Lung (tissue), 12 donors: ENCODE results near the gene HBA2. TPM values are rescaled to one million over a fixed set of nuclear protein-coding genes. Genes with fewer than 3 reads are reported as not detected.
"Not testable (repeated sequence)": the region's sequence is repeated elsewhere in the genome, so short reads cannot be mapped to it uniquely, and the experiment has no call there.

Source experiments
- ATAC-seq: fragments of 200-7000 bp; cut with Tn5 transposase; one replicate; pipeline ENCODE4 v1.9.1; 2020; ENCODE audit warnings: moderate number of reproducible peaks; ENCODE audit not compliant: insufficient read depth, low FRiP score
- DNase-seq, 3 donors: peaks; one replicate each; pipeline ENCODE4 v3.0.0-alpha.2; 2013 to 2017
- H3K27ac ChIP-seq, 2 donors: one replicate each; pipeline ENCODE4 v1.5.1; 2013; ENCODE audit warnings: mild to moderate bottlenecking in 2 of 2, moderate library complexity in 2 of 2, control low read depth in 1 of 2, inconsistent platforms in 1 of 2, low read depth in 1 of 2, low read length in 1 of 2
- H3K27me3 ChIP-seq, 3 donors: one replicate each; pipeline ENCODE4 v1.5.1; 2013; ENCODE audit warnings: low read length in 2 of 3; ENCODE audit not compliant: control insufficient read depth in 3 of 3, insufficient read depth in 3 of 3
- H3K36me3 ChIP-seq, 4 donors: one replicate each; pipeline ENCODE4 v1.5.1; 2013; ENCODE audit warnings: low read length in 4 of 4, mild to moderate bottlenecking in 1 of 4, moderate library complexity in 1 of 4; ENCODE audit not compliant: control insufficient read depth in 4 of 4, insufficient read depth in 4 of 4
- H3K4me1 ChIP-seq, 5 donors: one replicate each; pipeline ENCODE4 v1.5.1; 2013; ENCODE audit warnings: low read length in 5 of 5, mild to moderate bottlenecking in 2 of 5, moderate library complexity in 1 of 5; ENCODE audit not compliant: control insufficient read depth in 5 of 5, insufficient read depth in 5 of 5
- H3K4me3 ChIP-seq: one replicate; pipeline ENCODE4 v1.5.1; 2013; ENCODE audit warnings: mild to moderate bottlenecking, control low read depth, moderate library complexity
- H3K9ac ChIP-seq, 2 donors: one replicate each; pipeline ENCODE4 v1.5.1; 2013; ENCODE audit warnings: low read length in 2 of 2, control low read depth in 1 of 2; ENCODE audit not compliant: insufficient read depth in 1 of 2
- H3K9me3 ChIP-seq, 4 donors: one replicate each; pipeline ENCODE4 v1.5.1; 2013; ENCODE audit warnings: low read length in 3 of 4, mild to moderate bottlenecking in 1 of 4, moderate library complexity in 1 of 4; ENCODE audit not compliant: control insufficient read depth in 4 of 4, insufficient read depth in 3 of 4
- WGBS, 2 donors: extraction: QIAGEN DNeasy Blood & Tissue Kit; methylation state at CpG; one replicate each; pipeline ENCODE4 v1.1.7; 2013; 5-methylcytosine and 5-hydroxymethylcytosine counted together
- polyA plus RNA-seq, 2 donors: library from polyadenylated mRNA; stranded (reverse); fragments of 200-250 nt; gene quantifications; one replicate each; pipeline ENCODE4 v1.2.1, GENCODE V29; 2013
- total RNA-seq, 2 donors: library from RNA; depleted of rRNA in 1 of 2; stranded (reverse); fragments of >200 nt in 1 of 2; gene quantifications; one replicate each; pipeline ENCODE4 v1.2.1, GENCODE V29; 2014 to 2021
- TF ChIP-seq, protein P1 (sequence below): IDR thresholded peaks from 2 replicates; pipeline ENCODE4 v1.5.1; 2012; ENCODE audit warnings: mild to moderate bottlenecking; ENCODE audit errors: control extremely low read depth, extremely low read depth
- donor health status: control.
- donor health status: control.
- donor health status: Bipolar disorder and iron deficiency.
- donor health status: healthy.
- donor health status: DM: yes; HTN: yes; CAD: no.

Gene HBA2
- total and polyA plus RNA-seq, 4 donors, result 126 to 4,737 (median 822) TPM

DNA sequence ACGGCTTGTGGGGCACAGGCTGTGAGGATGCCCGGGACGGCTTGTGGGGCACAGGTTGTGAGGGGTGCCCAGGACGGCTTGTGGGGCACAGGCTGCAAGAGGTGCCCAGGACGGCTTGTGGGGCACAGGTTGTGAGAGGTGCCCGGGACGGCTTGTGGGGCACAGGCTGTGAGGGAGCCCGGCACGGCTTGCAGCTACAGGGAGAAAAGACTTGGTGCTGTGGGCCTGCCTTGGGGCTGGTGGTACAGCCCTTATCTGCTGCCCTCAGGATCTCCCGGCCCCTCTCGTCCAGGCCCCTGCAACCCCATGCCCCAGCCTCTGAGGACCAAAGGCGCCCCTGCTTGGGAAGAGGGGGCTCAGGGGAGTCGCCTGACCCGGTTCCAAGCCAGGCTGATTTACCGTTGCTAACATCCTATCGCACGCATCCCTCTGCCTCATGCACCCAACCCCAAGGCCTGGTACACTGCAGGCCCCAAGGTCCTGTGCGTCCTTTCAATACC is 11.9 kb upstream of the HBA2 start:
- Histone ChIP-seq H3K9ac (no peak overlapping the region), H3K27ac (no peak overlapping the region), H3K36me3 (no peaks in the 10 kb centered on the region), H3K27me3 (peaks cover 3 to 43% (median 28%) of the 10 kb centered on the region in 3 donors), H3K9me3 (no peaks in the 10 kb centered on the region), H3K4me3 (no peak overlapping the region), H3K4me1 (peaks cover 0 to 7% (median 0%) of the 10 kb centered on the region in 5 donors)
- WGBS, 2 donors, result 65 to 71% methylated on average over 15 to 18 of the region's 18 CpGs
- TF ChIP-seq, protein P1, sequence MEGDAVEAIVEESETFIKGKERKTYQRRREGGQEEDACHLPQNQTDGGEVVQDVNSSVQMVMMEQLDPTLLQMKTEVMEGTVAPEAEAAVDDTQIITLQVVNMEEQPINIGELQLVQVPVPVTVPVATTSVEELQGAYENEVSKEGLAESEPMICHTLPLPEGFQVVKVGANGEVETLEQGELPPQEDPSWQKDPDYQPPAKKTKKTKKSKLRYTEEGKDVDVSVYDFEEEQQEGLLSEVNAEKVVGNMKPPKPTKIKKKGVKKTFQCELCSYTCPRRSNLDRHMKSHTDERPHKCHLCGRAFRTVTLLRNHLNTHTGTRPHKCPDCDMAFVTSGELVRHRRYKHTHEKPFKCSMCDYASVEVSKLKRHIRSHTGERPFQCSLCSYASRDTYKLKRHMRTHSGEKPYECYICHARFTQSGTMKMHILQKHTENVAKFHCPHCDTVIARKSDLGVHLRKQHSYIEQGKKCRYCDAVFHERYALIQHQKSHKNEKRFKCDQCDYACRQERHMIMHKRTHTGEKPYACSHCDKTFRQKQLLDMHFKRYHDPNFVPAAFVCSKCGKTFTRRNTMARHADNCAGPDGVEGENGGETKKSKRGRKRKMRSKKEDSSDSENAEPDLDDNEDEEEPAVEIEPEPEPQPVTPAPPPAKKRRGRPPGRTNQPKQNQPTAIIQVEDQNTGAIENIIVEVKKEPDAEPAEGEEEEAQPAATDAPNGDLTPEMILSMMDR, result no peak
- no peak for DNase-seq
- ATAC-seq, result no peak

- no peak overlapping the region for H3K27ac ChIP-seq
These were observed 10.2 kb upstream of the HBA2 start for GRCh38 chr16:162271-162991.

GRCh38 chr16:163139-163538 is 9.5 kb upstream of the HBA2 start:
- H3K4me3 ChIP-seq, DNase-seq, H3K9ac ChIP-seq, H3K27ac ChIP-seq, H3K36me3 ChIP-seq, H3K9me3 ChIP-seq, ATAC-seq: not testable (repeated sequence)
- Histone ChIP-seq H3K27me3 (peaks cover 5 to 59% (median 35%) of the 10 kb centered on the region in 3 donors), H3K4me1 (peaks cover 0 to 12% (median 0%) of the 10 kb centered on the region in 5 donors)
- 85 to 89% methylated on average over 5 to 10 of the region's 10 CpGs for WGBS, 2 donors

More at GRCh38 chr16:162271-162991, 10.2 kb upstream of the HBA2 start:
- Histone ChIP-seq H3K36me3 (no peaks in the 10 kb centered on the region), H3K9ac (no peak overlapping the region), H3K27me3 (peaks cover 5 to 53% (median 32%) of the 10 kb centered on the region in 3 donors), H3K4me3 (no peak overlapping the region), H3K9me3 (peaks cover 0 to 2% (median 0%) of the 10 kb centered on the region in 4 donors), H3K4me1 (peaks cover 0 to 12% (median 0%) of the 10 kb centered on the region in 5 donors)
- TF ChIP-seq, protein P1, result no peak
- ATAC-seq, result no peak
- DNase-seq, result no peak
- WGBS, 2 donors, result 85 to 93% methylated on average over 13 of the region's 13 CpGs

GRCh38 chr16:163696-164095 is 9.0 kb upstream of the HBA2 start:
- H3K27me3 ChIP-seq, result peaks cover 5 to 63% (median 37%) of the 10 kb centered on the region in 3 donors
- H3K36me3 ChIP-seq, DNase-seq, ATAC-seq, H3K27ac ChIP-seq, H3K4me3 ChIP-seq, H3K9ac ChIP-seq, H3K9me3 ChIP-seq: not testable (repeated sequence)
- peaks cover 0 to 12% (median 0%) of the 10 kb centered on the region in 5 donors for H3K4me1 ChIP-seq
- 9 to 46% methylated on average over 2 of the region's 3 CpGs for WGBS, 2 donors

- WGBS, 2 donors, result 2% methylated on average over 14 of the region's 80 CpGs; no CpG with 5 or more reads in 1 of the 2 donors
- not testable (repeated sequence) for H3K27ac ChIP-seq, DNase-seq, H3K9me3 ChIP-seq, H3K36me3 ChIP-seq, H3K9ac ChIP-seq, H3K4me3 ChIP-seq, ATAC-seq
- Histone ChIP-seq H3K27me3 (peaks cover 5 to 67% (median 38%) of the 10 kb centered on the region in 3 donors), H3K4me1 (peaks cover 0 to 12% (median 0%) of the 10 kb centered on the region in 5 donors)
These were observed 8.4 kb upstream of the HBA2 start for GRCh38 chr16:164134-164823.
